ENCODE results near the gene CAMK2B. TPM values are rescaled to one million over a fixed set of nuclear protein-coding genes. Genes with fewer than 3 reads are reported as not detected.
A peak's percentile ranks its signal among the peaks of the same experiment; 100 is the strongest.

Gene CAMK2B
- total and polyA plus RNA-seq, 2 of the 13 experiments (the other 11 are each of a cell fraction or from before 2014, with no cell fraction given) = 0.27 to 0.48 TPM

DNA sequence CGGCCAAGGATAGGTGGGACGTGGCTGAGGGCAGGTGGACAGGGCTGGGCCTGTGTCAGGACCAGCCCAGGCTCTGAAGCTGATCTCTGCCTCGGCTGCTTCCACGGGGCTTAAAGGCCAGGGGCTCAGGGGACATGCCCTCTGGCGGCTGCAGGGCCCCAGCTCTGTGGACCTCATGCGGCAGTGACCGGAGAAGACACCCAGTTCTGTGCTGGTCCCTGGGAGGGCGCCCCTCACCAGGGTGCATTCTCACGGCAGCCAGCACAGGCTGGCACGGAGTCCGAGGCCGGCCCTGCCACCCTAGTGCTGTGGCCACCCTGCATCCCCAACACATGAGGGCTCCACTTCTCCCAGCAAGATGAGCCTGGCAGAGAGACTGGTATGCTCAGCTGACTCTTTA is 94.3 kb downstream of the CAMK2B start:
- ChIA-PET CTCF (ENCODE audit: low intra/inter-chr PET ratio, low total read pairs) (interaction anchor here (1.7 kb wide), 1 partner anchor 100 kb away, joined by 6 read pairs; no protein-coding TSS in a partner anchor), POLR2A (no interaction called here)
- 0 out of 2 replicates have a peak overlapping the region, but pooled peaks have one; percentile 7 for H3K4me2 ChIP-seq (ENCODE audit: low read depth, low read length)
- no peaks in the 10 kb centered on the region for H3K36me3 ChIP-seq (replicated peaks in 1 of 2; ENCODE audit: control insufficient read depth in 1 of 2, insufficient read depth in 2 of 2, low read length in 2 of 2)
- in situ Hi-C loops (cut with HindIII; ENCODE audit: extremely low pct_ligation_motif_present, low pct_unique_long_range_greater_than_20kb) (no loop called here), intact Hi-C loops (cut with micrococcal nuclease; ENCODE audit: unreplicated experiment) (loop anchor here (1.0 kb wide), 1 partner anchor 28 kb away; no protein-coding TSS in a partner anchor)
- no TSS peak for BruUV-seq (replicated peaks)
- H3K27ac ChIP-seq (ENCODE audit: extremely low read length, insufficient read depth, low read length) = no peak overlapping the region
- WGBS (ENCODE audit: low lambda C conversion rate) = no CpG with 5 or more reads among the region's 12 CpGs
- FAIRE-seq = no peak
- H3K4me1 ChIP-seq (ENCODE audit: insufficient read depth, low read length) = peaks cover 8% of the 10 kb centered on the region; the same call in 1 of the 2 replicates
- no peak overlapping the region for H3K4me3 ChIP-seq (replicated peaks in 1 of 3; ENCODE audit: insufficient read depth in 1 of 3, low read depth in 2 of 3, low read length in 3 of 3)
- H3K79me2 ChIP-seq (ENCODE audit: insufficient read depth, low read length) = no peaks in the 10 kb centered on the region
- H3K9me3 ChIP-seq (ENCODE audit: low read length) = no peaks in the 10 kb centered on the region
- H3K27me3 ChIP-seq (ENCODE audit: control insufficient read depth in 1 of 2, insufficient read depth in 2 of 2, low read length in 2 of 2) = peaks cover 12 to 74% of the 10 kb centered on the region in 2 experiments; a peak in 4 of 5 replicates
- ATAC-seq = peak; percentile 83
- peak; percentile 20 for DNase-seq (ENCODE audit: low spot score)
- no peak overlapping the region for H3K9ac ChIP-seq (ENCODE audit: insufficient read depth, low read depth, low read length)
- no peak overlapping the region for H2AFZ ChIP-seq (ENCODE audit: low read length)
- H4K20me1 ChIP-seq (ENCODE audit: insufficient read depth, low read length) = no peaks in the 10 kb centered on the region
- TF ChIP-seq ZNF7 (CRISPR knock-in tag; IDR thresholded peaks at IDR 0.05) = no peak
- no peak for TF ChIP-seq EEA1 (CRISPR knock-in tag; IDR thresholded peaks at IDR 0.05; ENCODE audit: borderline replicate concordance)
- TF ChIP-seq, protein P1, sequence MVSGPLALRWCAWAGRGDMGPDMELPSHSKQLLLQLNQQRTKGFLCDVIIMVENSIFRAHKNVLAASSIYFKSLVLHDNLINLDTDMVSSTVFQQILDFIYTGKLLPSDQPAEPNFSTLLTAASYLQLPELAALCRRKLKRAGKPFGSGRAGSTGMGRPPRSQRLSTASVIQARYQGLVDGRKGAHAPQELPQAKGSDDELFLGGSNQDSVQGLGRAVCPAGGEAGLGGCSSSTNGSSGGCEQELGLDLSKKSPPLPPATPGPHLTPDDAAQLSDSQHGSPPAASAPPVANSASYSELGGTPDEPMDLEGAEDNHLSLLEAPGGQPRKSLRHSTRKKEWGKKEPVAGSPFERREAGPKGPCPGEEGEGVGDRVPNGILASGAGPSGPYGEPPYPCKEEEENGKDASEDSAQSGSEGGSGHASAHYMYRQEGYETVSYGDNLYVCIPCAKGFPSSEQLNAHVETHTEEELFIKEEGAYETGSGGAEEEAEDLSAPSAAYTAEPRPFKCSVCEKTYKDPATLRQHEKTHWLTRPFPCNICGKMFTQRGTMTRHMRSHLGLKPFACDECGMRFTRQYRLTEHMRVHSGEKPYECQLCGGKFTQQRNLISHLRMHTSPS (CRISPR knock-in tag; IDR thresholded peaks at IDR 0.05; ENCODE audit: low read depth) = 0 out of 2 replicates have a peak, but pooled peaks have one; percentile 20
- TF ChIP-seq RAD21 (CRISPR knock-in tag; IDR thresholded peaks at IDR 0.05) = peak; percentile 41; the same call in 1 of the 2 replicates
- peak; percentile 33 for TF ChIP-seq STAG1 (CRISPR knock-in tag; IDR thresholded peaks at IDR 0.05)
- TF ChIP-seq, protein P2, sequence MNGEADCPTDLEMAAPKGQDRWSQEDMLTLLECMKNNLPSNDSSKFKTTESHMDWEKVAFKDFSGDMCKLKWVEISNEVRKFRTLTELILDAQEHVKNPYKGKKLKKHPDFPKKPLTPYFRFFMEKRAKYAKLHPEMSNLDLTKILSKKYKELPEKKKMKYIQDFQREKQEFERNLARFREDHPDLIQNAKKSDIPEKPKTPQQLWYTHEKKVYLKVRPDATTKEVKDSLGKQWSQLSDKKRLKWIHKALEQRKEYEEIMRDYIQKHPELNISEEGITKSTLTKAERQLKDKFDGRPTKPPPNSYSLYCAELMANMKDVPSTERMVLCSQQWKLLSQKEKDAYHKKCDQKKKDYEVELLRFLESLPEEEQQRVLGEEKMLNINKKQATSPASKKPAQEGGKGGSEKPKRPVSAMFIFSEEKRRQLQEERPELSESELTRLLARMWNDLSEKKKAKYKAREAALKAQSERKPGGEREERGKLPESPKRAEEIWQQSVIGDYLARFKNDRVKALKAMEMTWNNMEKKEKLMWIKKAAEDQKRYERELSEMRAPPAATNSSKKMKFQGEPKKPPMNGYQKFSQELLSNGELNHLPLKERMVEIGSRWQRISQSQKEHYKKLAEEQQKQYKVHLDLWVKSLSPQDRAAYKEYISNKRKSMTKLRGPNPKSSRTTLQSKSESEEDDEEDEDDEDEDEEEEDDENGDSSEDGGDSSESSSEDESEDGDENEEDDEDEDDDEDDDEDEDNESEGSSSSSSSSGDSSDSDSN (CRISPR knock-in tag; IDR thresholded peaks at IDR 0.05) = peak; percentile 97
- TF ChIP-seq SP4 (CRISPR knock-in tag; IDR thresholded peaks at IDR 0.05) = no peak
- TF ChIP-seq CBX5 (CRISPR knock-in tag; IDR thresholded peaks at IDR 0.05; ENCODE audit: borderline replicate concordance) = no peak
- no peak for TF ChIP-seq THAP11 (CRISPR knock-in tag; IDR thresholded peaks at IDR 0.05)
- no peak for TF ChIP-seq RFXAP (CRISPR knock-in tag; IDR thresholded peaks at IDR 0.05; ENCODE audit: borderline replicate concordance)
- no peak for TF ChIP-seq ZNF124 (CRISPR knock-in tag; IDR thresholded peaks at IDR 0.05)
- peak; percentile 62 for TF ChIP-seq CTCF (CRISPR knock-in tag; IDR thresholded peaks at IDR 0.05)
- TF ChIP-seq TARDBP (CRISPR knock-in tag; IDR thresholded peaks at IDR 0.05) = no peak
- TF ChIP-seq HMGXB4 (CRISPR knock-in tag; IDR thresholded peaks at IDR 0.05; ENCODE audit: borderline replicate concordance in 1 of 2, low read depth in 1 of 2) = 0 out of 4 replicates have a peak, but pooled peaks of 1 of the 2 experiments have one; percentile 42
- no peak for TF ChIP-seq MYPOP (CRISPR knock-in tag; IDR thresholded peaks at IDR 0.05)
